ENCODE data around the gene RPL9. TPM values are rescaled to one million over a fixed set of nuclear protein-coding genes. Genes with fewer than 3 reads are reported as not detected.

RPL9 gene
- total RNA-seq: 4,388 and 5,094 TPM in 2 replicates

DNA sequence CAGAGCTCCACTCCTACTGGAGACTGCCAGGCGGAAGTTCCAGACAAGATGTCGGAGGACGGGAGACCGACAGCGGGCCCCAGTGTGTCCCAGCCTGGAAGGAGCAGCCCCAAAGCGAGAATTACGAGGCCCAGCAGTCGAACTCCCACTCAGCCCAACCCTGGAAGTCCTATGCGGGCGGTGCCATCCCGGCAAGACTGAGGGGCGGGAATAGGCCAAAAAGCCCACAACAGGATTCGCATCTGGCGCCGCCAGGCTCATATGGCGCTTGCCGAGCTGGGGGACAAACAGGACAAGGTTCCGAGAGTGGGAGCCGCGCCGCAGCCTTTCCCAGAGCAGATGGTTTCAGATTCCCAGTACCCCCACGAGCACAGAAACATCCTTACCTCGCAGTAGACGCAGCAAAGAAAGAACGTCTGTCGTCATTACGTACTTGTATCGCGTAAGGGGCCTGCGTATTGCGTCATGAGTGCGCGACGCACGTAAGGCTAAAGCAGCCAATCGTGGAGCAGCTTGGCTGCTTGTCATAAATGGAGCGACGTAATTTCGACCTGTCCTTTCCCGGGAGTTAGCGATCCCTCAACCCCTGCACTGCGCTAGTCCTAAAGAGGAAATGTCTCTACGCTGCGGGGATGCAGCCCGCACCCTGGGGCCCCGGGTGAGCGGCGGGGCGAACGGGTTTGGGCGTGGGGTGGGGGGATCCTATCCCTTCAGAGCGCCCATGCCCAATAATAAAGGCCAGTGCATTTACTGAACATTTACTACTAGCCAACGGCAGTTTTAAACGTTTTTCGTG is at the start of gene RPL9, which contains the start of gene LIAS:
RPL9 (minus strand) TSS at position 418 of the 796 bp plus-strand sequence. CDS start 483 bp downstream, outside the sequence.
LIAS (plus strand) TSS at position 552 of the 796 bp plus-strand sequence; CDS start at position 614, 62 bp downstream.

DNA sequence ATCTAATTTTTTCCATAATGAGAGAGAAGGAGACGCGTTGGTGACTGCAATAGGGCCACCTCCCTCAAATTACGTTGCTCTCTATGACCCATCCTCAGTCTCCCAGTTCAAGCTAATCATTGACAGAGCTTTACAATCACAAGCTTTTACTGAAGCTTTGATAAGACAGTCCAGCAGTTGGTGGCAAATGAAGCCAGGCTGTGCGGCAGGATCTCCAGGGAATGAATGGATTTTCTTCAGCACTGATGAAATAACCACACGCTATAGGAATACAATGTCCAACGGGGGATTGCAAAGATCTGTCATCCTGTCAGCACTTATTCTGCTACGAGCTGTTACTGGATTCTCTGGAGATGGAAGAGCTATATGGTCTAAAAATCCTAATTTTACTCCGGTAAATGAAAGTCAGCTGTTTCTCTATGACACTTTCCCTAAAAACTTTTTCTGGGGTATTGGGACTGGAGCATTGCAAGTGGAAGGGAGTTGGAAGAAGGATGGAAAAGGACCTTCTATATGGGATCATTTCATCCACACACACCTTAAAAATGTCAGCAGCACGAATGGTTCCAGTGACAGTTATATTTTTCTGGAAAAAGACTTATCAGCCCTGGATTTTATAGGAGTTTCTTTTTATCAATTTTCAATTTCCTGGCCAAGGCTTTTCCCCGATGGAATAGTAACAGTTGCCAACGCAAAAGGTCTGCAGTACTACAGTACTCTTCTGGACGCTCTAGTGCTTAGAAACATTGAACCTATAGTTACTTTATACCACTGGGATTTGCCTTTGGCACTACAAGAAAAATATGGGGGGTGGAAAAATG is 51.7 kb downstream of the RPL9 start, which contains the start of gene KLB:
KLB (plus strand) TSS at position 168 of the 821 bp plus-strand sequence; CDS start at position 188, 20 bp downstream.

Other genes starting within 250 kb of the RPL9 start
- gene RFC1, start 92.6 kb downstream of the RPL9 start, total RNA-seq: 27.2 and 36.5 TPM in 2 replicates
- gene KLB, start 52.0 kb downstream of the RPL9 start, total RNA-seq: 0.08 TPM in 1 of 2 replicates, not detected in the other
- 14.3 and 14.6 TPM in 2 replicates for gene LIAS, start 134 bp upstream of the RPL9 start, total RNA-seq
- 31.9 and 45.1 TPM in 2 replicates for gene UGDH, start 68.5 kb upstream of the RPL9 start, total RNA-seq
- 13.1 and 14.1 TPM in 2 replicates for gene SMIM14, start 179.9 kb upstream of the RPL9 start, total RNA-seq
- gene UBE2K, start 239.2 kb upstream of the RPL9 start, total RNA-seq: 23.9 and 54.6 TPM in 2 replicates